ENCODE data around the gene PALD1.
"Not testable (repeated sequence)": the region's sequence is repeated elsewhere in the genome, so short reads cannot be mapped to it uniquely, and the experiment has no call there.

The PALD1 gene

GRCh38 chr10:70575874-70576802 lies 97.6 kb downstream of the PALD1 start:
- peak; percentile 73 to 94 for DNase-seq

- peak; percentile 19 to 31 for DNase-seq
These were observed 98.4 kb downstream of the PALD1 start for GRCh38 chr10:70576803-70577517.

GRCh38 chr10:70578371-70578947 lies 99.9 kb downstream of the PALD1 start:
- peak; percentile 15 to 37 for DNase-seq

- no peak for DNase-seq
These were observed 100.9 kb downstream of the PALD1 start for GRCh38 chr10:70579234-70580002.

GRCh38 chr10:70581176-70581575 lies 102.6 kb downstream of the PALD1 start:
- DNase-seq, result not testable (repeated sequence)

- no peak for DNase-seq
These were observed 104.5 kb downstream of the PALD1 start for GRCh38 chr10:70582793-70583668.

GRCh38 chr10:70583669-70584037 lies 105.1 kb downstream of the PALD1 start:
- DNase-seq, result no peak

- DNase-seq, result no peak
These were observed 105.8 kb downstream of the PALD1 start for GRCh38 chr10:70584366-70584765.

- no peak for DNase-seq
These were observed 106.5 kb downstream of the PALD1 start for GRCh38 chr10:70584909-70585544.

GRCh38 chr10:70585578-70586169 lies 107.1 kb downstream of the PALD1 start:
- DNase-seq, result no peak

- no peak for DNase-seq
These were observed 107.9 kb downstream of the PALD1 start for GRCh38 chr10:70586348-70586930.

- DNase-seq, result no peak
These were observed 108.6 kb downstream of the PALD1 start for GRCh38 chr10:70587045-70587658.

- peak; percentile 48 to 74 for DNase-seq
These were observed 109.7 kb downstream of the PALD1 start for GRCh38 chr10:70588255-70588654.

GRCh38 chr10:70588859-70589570 lies 110.4 kb downstream of the PALD1 start:
- DNase-seq, result no peak

GRCh38 chr10:70589762-70590654 lies 111.4 kb downstream of the PALD1 start:
- no peak for DNase-seq

GRCh38 chr10:70590655-70591416 lies 112.3 kb downstream of the PALD1 start:
- DNase-seq, result no peak

- no peak for DNase-seq
These were observed 113.7 kb downstream of the PALD1 start for GRCh38 chr10:70592186-70592735.

All from inflammatory macrophage (primary cell).